Adrenal gland (tissue), 12 donors: ENCODE results near the gene PCNX4. TPM values are rescaled to one million over a fixed set of nuclear protein-coding genes. Genes with fewer than 3 reads are reported as not detected.
"Not testable (repeated sequence)": the region's sequence is repeated elsewhere in the genome, so short reads cannot be mapped to it uniquely, and the experiment has no call there.

ENCODE experiments used
- DNase-seq, 7 donors: peaks; one replicate each; pipeline ENCODE4 v3.0.0-alpha.2; 2019 to 2020
- H3K27ac ChIP-seq, 5 donors: fragments of 200-600 bp; sonication (generic) in 4 of 5; 1 replicate in 3 of 5; 2 replicates in 2 of 5; pipeline versions ENCODE4 v1.5.1 to v1.8.0; 2016 to 2020; ENCODE audit warnings: mild to moderate bottlenecking in 1 of 5
- H3K27me3 ChIP-seq: fragments of 200-600 bp; 2 replicates; pipeline ENCODE4 v1.8.0; 2021
- H3K36me3 ChIP-seq, 2 donors: fragments of 200-600 bp; replicated peaks in 1 of 2; 1 replicate in 1 of 2; 2 replicates in 1 of 2; pipeline versions ENCODE4 v1.5.1 to v1.8.0; 2018 to 2022
- H3K4me1 ChIP-seq, 2 donors: fragments of 200-600 bp; replicated peaks in 1 of 2; 1 replicate in 1 of 2; 2 replicates in 1 of 2; pipeline versions ENCODE4 v1.5.1 to v1.8.0; 2018 to 2021
- H3K4me3 ChIP-seq, 4 donors: fragments of 200-600 bp; sonication (generic) in 3 of 4; one replicate each; pipeline ENCODE4 v1.5.1; 2016 to 2018
- H3K9me3 ChIP-seq, 3 donors: fragments of 200-600 bp; sonication (generic) in 1 of 3; replicated peaks in 1 of 3; 1 replicate in 2 of 3; 2 replicates in 1 of 3; pipeline versions ENCODE4 v1.5.1 to v1.8.0; 2016 to 2021
- POLR2A ChIP-seq, 2 donors: fragments of 450-650 bp; IDR thresholded peaks; one replicate each; pipeline ENCODE4 v1.6.1; 2017; ENCODE audit warnings: antibody characterized with exemption in 2 of 2, mild to moderate bottlenecking in 2 of 2, moderate library complexity in 1 of 2
- WGBS, 4 donors: extraction: QIAGEN DNeasy Blood & Tissue Kit in 2 of 4; methylation state at CpG; one replicate each; pipeline versions ENCODE4 v1.1.5 to v1.1.7; 2013 to 2017; 5-methylcytosine and 5-hydroxymethylcytosine counted together
- intact Hi-C, 2 donors: fragments of 100-400 bp; cut with DNase I; formaldehyde crosslinking; loops; one replicate each; pipeline versions ENCODE4 v1.14.1 to v1.15.0; 2022 to 2023
- polyA plus RNA-seq, 3 donors: library from polyadenylated mRNA; stranded (reverse); fragments of 200-250 nt in 2 of 3; fragments of 350-450 nt in 1 of 3; fragmentation: Illumina TruSeq in 1 of 3; extraction: RNeasy Lipid Tissue Mini Kit (QIAGEN cat#74804) in 1 of 3; gene quantifications; one replicate each; pipeline ENCODE4 v1.2.3, GENCODE V29; 2013 to 2014
- total RNA-seq, 9 donors: library from RNA; depleted of rRNA in 4 of 9; stranded (reverse); fragments of >200 nt in 4 of 9; fragments of 120-200 nt in 1 of 9; fragmentation: NEBNext Ultra II Directional in 1 of 9; extraction: Animal tissue kit (Norgen Biotek cat#: 25700) in 1 of 9; gene quantifications; one replicate each; pipeline versions ENCODE4 v1.1.0 to v1.2.4, GENCODE V29; 2013 to 2023
- TF ChIP-seq, protein P1 (sequence below), 6 experiments: fragments of 450-650 bp in 4 of 6; fragments of 200-600 bp in 2 of 6; sonication (generic) in 1 of 6; IDR thresholded peaks; 1 replicate in 5 of 6; 2 replicates in 1 of 6; pipeline versions ENCODE4 v1.5.1 to v1.8.0; 2016 to 2021; ENCODE audit warnings: antibody characterized with exemption in 6 of 6, mild to moderate bottlenecking in 2 of 6, moderate library complexity in 1 of 6
- donor health status: healthy with polysubstance abuse.
- donor health status: Bipolar disorder and iron deficiency.
- donor health status: DM: yes; HTN: yes; CAD: no.
- donor health status: DM: no; HTN: no; CAD: no.
- donor health status: DM: no; HTN: no; CAD: no.
- donor health status: DM: yes; HTN: yes; CAD: no.

Gene PCNX4
- total and polyA plus RNA-seq, 12 donors: 24.9 to 204 (median 58.1) TPM

DNA sequence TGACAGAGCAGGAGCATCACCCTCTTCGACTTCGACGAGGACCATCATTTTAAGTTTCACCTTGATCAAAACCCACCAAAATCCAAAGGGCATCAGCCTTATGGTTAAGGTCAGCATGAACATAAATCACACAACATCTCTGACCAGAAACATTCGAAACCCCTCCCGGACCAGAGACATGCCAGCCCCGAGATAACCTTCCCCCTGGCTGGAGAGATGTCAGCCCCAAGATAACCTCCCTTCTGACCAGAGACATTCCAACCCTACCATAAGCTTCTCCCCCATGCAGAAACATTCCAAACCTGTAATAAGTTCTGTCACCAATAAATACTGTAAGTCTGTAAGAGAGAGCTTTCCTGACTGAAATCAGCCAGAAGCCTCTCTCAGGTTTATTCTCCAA, 6.3 kb downstream of the PCNX4 start:
- Histone ChIP-seq H3K4me3 (no peak overlapping the region), H3K9me3 (no peaks in the 10 kb centered on the region), H3K4me1 (peaks cover 17 to 32% of the 10 kb centered on the region in 2 donors), H3K27me3 (no peaks in the 10 kb centered on the region), H3K36me3 (no peaks in the 10 kb centered on the region), H3K27ac (no peak overlapping the region)
- WGBS, 4 donors: 78 to 85% (median 84%) methylated on average over 6 of the region's 6 CpGs
- DNase-seq: no peak
- TF ChIP-seq POLR2A (IDR thresholded peaks at IDR 0.05): no peak
- intact Hi-C loops: loop anchor here in 1 of 2 donors (10.0 kb wide), 1 partner anchor 67 kb away; the partner anchor contains the start of gene DHRS7

DNA sequence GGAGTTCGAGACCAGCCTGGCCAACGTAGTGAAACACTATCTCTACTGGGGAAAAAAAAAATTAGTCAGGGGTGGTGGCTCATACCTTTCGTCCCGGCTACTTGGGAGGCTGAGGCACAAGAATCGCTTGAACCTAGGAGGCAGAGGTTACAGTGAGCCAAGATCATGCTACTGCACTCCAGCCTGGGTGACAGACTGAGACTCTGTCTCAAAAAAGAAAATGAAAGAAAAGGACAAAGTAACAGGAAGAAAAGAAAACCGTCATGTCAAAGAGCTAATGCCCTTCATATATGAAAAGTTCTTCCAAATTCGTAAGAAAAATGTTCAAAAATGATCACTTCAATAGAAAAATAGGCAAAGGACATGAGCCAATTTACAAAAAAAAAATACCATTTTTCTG, 8.1 kb downstream of the PCNX4 start:
- not testable (repeated sequence) for H3K4me3 ChIP-seq, H3K27ac ChIP-seq, DNase-seq, H3K9me3 ChIP-seq, H3K27me3 ChIP-seq, H3K36me3 ChIP-seq
- WGBS, 4 donors: 94 to 96% (median 95%) methylated on average over 7 of the region's 7 CpGs
- intact Hi-C loops: loop anchor here in 1 of 2 donors (10.0 kb wide), 1 partner anchor 65 kb away; the partner anchor contains the start of gene DHRS7
- peaks cover 6 to 25% of the 10 kb centered on the region in 2 donors for H3K4me1 ChIP-seq

DNA sequence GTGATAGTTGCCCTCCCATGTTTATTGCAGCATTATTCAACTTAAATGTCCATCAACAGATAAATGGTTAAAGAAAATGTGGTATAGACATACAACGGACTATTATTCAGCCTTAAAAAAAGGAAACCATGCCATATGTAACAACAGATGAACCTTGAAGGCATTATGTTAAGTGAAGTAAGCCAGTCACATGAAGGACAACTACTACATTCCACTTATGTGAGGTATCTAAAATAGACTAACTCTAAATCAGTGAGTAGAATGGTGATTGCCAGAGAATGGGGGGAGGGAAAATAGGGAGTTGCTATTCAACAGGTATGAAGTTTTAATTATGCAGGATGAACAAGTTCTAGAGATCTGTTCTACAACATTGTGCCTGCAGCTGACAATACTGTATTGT, 10.1 kb downstream of the PCNX4 start:
- no peaks in the 10 kb centered on the region for H3K36me3 ChIP-seq
- no peak overlapping the region for H3K27ac ChIP-seq
- no peak overlapping the region for H3K4me3 ChIP-seq
- H3K4me1 ChIP-seq: peaks cover 11 to 30% of the 10 kb centered on the region in 2 donors
- H3K9me3 ChIP-seq: no peaks in the 10 kb centered on the region
- no peaks in the 10 kb centered on the region for H3K27me3 ChIP-seq
- no peak for DNase-seq
- 77 to 87% (median 80%) methylated on average over 1 of the region's 1 CpG for WGBS, 4 donors
- intact Hi-C loops: no loop called here
- TF ChIP-seq, protein P1, sequence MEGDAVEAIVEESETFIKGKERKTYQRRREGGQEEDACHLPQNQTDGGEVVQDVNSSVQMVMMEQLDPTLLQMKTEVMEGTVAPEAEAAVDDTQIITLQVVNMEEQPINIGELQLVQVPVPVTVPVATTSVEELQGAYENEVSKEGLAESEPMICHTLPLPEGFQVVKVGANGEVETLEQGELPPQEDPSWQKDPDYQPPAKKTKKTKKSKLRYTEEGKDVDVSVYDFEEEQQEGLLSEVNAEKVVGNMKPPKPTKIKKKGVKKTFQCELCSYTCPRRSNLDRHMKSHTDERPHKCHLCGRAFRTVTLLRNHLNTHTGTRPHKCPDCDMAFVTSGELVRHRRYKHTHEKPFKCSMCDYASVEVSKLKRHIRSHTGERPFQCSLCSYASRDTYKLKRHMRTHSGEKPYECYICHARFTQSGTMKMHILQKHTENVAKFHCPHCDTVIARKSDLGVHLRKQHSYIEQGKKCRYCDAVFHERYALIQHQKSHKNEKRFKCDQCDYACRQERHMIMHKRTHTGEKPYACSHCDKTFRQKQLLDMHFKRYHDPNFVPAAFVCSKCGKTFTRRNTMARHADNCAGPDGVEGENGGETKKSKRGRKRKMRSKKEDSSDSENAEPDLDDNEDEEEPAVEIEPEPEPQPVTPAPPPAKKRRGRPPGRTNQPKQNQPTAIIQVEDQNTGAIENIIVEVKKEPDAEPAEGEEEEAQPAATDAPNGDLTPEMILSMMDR (IDR thresholded peaks at IDR 0.05): no peak
- no peak for TF ChIP-seq POLR2A (IDR thresholded peaks at IDR 0.05)

DNA sequence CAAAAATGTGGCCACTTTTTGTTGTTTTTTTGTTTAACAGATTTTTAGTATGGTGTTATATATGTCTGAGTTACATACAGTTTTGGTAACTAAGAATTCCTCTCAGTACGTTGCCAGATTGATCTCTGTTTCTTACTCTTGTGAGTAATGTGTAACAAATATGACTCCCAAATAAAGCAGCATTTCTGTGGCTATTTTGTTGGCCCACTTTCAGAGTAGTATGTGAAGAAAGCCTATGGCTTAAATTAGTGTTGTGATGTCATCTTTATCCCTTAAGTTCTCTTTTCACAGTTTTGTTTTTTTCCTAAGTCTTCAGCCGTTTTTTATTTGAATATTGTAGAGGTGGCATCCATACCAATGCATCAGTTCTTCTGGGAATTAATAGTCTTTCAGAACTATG, 10.7 kb downstream of the PCNX4 start:
- Histone ChIP-seq H3K27me3 (no peaks in the 10 kb centered on the region), H3K4me3 (no peak overlapping the region), H3K27ac (peak overlapping the region in 1 of 5 donors; percentile 33), H3K4me1 (peaks cover 17 to 36% of the 10 kb centered on the region in 2 donors), H3K9me3 (no peaks in the 10 kb centered on the region), H3K36me3 (no peaks in the 10 kb centered on the region)
- WGBS, 4 donors: 40 to 60% (median 41%) methylated on average over 2 of the region's 2 CpGs
- no peak for TF ChIP-seq POLR2A (IDR thresholded peaks at IDR 0.05)
- TF ChIP-seq, protein P1 (IDR thresholded peaks at IDR 0.05): no peak
- no peak for DNase-seq
- intact Hi-C loops: no loop called here

DNA sequence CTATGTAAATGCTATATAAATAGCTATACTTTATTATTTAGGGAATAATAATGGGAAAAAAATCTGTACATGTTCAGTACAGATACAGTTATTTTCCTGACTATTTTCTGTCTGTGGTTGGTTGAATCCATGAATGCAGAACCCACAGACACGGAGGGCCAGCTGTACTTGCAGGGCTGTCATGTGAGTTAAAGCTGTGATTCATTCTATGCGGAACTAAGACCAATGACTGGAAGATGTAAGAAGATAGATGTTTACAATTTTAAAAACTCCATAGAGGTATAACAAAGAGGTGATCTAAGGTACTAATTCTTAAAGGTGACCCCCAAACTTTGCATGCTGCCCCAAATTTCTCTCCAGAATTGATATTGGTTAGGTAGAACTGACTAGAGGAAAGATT, 14.6 kb downstream of the PCNX4 start:
- peaks cover 17 to 40% of the 10 kb centered on the region in 2 donors for H3K4me1 ChIP-seq
- intact Hi-C loops: no loop called here
- H3K36me3 ChIP-seq: peaks cover 0 to 7% of the 10 kb centered on the region in 2 donors
- 20 to 32% (median 24%) methylated on average over 2 of the region's 2 CpGs for WGBS, 4 donors
- H3K4me3 ChIP-seq: no peak overlapping the region
- no peaks in the 10 kb centered on the region for H3K27me3 ChIP-seq
- DNase-seq: peak in 6 of 7 donors; percentile 32 to 60 (median 44)
- H3K9me3 ChIP-seq: no peaks in the 10 kb centered on the region
- H3K27ac ChIP-seq: peak overlapping the region in 1 of 5 donors; percentile 35
- TF ChIP-seq, protein P1 (IDR thresholded peaks at IDR 0.05): no peak
- TF ChIP-seq POLR2A (IDR thresholded peaks at IDR 0.05): no peak
